Astrocyte (in vitro differentiated cells and primary cell): Measurements from ENCODE around the gene RNF43.

Source experiments
- EZH2 ChIP-seq: IDR thresholded peaks from 2 replicates; pipeline ENCODE4 v1.6.1; 2012; ENCODE audit warnings: mild to moderate bottlenecking, low read length, inconsistent platforms; ENCODE audit not compliant: insufficient read depth
- TF ChIP-seq, protein P1 (sequence below): IDR thresholded peaks from 2 replicates; pipeline ENCODE4 v1.5.1; 2011; ENCODE audit warnings: low read depth, mild to moderate bottlenecking, inconsistent platforms, low read length, moderate library complexity; ENCODE audit not compliant: insufficient read depth

DNA sequence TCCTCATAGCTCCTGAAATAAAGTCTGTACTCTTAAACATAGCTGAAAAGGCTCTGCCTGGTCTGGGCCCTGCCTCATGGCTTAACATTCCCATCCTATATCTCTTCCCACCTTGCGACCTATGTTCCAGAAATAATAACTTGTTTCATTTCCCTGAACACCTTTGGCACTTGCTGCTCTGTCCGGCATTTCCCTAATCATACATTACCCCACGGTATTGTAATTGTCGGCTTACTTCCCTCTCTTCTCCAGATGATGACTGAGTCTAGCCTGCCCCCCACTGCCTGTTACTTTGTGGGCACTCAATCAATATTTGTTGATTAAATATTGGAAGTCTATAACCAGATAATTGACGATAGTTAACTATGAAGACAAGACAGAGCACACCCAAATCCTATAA lies 42.1 kb downstream of the RNF43 start:
- TF ChIP-seq, protein P1, sequence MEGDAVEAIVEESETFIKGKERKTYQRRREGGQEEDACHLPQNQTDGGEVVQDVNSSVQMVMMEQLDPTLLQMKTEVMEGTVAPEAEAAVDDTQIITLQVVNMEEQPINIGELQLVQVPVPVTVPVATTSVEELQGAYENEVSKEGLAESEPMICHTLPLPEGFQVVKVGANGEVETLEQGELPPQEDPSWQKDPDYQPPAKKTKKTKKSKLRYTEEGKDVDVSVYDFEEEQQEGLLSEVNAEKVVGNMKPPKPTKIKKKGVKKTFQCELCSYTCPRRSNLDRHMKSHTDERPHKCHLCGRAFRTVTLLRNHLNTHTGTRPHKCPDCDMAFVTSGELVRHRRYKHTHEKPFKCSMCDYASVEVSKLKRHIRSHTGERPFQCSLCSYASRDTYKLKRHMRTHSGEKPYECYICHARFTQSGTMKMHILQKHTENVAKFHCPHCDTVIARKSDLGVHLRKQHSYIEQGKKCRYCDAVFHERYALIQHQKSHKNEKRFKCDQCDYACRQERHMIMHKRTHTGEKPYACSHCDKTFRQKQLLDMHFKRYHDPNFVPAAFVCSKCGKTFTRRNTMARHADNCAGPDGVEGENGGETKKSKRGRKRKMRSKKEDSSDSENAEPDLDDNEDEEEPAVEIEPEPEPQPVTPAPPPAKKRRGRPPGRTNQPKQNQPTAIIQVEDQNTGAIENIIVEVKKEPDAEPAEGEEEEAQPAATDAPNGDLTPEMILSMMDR, result no peak
- no peak for TF ChIP-seq EZH2
